GM19395 (cell line): Measurements from ENCODE around the gene ABHD17C.
"Not testable (repeated sequence)": the region's sequence is repeated elsewhere in the genome, so short reads cannot be mapped to it uniquely, and the experiment has no call there.

Experiments used
- ATAC-seq: cut with Tn5 transposase; IDR thresholded peaks from one replicate; pipeline ENCODE4 v1.9.1; 2021; ENCODE audit warnings: mild to moderate bottlenecking, moderate library complexity; ENCODE audit not compliant: unreplicated experiment

The ABHD17C gene

DNA sequence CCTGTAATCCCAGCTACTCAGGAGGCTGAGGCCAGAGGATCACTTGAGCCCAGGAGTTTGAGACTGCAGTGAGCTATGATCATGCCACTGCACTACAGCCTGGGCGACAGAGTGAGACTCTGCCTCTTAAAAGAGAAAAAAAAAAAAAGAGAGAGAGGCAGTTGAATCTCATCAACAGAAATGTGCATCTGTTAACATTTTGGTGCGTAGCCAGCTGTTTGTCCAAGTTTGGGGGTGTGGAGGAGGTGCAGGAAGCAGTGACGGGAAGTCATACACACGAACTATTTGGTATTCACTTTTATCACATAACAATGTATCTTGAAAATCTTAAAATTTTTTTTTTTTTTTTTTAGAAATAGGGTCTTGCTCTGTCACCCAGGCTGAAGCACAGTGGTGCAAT lies 65.8 kb downstream of the ABHD17C start:
- ATAC-seq = no peak

GRCh38 chr15:80761754-80762153 lies 66.6 kb downstream of the ABHD17C start:
- ATAC-seq = no peak

DNA sequence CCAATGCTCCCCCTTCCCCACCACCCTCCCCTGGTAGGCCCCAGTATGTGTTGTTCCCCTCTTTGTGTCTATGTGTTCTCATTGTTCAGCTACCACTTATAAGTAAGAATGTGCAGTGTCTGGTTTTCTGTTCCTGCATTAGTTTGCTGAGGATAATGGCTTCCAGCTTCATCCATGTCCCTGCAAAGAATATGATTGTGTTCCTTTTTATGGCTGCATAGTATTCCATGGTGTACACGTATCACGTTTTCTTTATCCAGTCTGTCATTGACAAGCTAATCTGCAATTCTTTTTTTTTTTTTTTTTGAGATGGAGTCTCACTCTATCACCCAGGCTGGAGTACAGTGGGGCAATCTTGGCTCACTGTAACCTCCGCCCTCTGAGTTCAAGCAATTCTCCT lies 68.1 kb downstream of the ABHD17C start:
- ATAC-seq = not testable (repeated sequence)

DNA sequence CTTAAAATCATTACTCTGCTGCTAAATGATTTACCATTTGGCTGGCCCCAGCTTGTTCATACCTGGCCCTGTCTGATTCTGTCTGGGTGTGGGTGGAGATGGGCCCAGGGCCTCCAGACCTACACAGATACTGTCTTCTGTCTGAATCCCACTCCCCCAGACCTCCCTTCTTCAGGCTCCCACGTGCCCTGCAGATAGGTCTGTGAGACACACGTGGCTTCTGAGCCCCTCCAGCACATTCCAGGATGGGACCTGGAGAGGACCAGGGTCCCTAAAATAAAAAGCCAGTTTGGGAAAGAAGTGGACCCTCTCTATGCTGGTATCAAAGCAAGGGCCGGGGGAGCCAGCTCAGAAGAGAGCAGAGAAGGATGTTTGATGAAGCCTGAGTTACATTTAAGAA lies 69.4 kb downstream of the ABHD17C start:
- no peak for ATAC-seq

DNA sequence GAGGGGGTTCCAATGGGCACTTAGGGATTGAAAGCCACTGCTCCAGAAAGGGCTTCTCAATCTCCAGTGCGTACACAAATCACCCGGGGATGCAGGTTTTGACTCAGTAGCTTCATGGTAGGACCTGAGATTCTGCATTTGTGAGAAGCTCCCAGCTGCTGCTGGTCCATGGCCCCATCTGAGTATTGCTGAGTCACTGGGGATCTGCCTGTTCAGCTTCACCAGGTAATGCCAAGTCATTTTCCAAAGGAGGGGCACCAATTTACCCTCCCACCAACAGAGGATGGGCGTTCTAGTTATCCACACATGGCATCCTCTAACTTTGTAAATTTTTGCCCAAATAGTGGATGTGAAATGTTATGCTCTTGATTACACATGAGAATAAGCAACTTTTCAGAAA lies 71.2 kb downstream of the ABHD17C start:
- no peak for ATAC-seq

DNA sequence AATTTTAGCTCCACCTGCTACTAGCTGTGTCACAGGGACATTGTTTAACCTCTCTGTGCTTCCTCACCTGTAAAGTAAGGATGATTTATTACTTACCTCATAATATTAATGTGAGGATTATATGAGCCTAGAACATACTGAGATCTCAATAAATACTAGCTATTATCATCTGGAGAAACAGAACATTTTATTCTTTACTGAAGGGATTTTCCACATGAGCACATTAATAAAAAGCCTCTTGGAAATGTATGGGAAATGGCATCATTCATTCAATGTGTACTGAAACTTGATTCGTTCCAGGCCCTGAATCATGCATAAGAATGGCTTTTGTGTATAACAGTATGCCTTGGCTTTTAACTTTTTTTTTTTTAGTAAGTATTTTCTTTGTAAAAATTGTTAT lies 73.0 kb downstream of the ABHD17C start:
- ATAC-seq = no peak

DNA sequence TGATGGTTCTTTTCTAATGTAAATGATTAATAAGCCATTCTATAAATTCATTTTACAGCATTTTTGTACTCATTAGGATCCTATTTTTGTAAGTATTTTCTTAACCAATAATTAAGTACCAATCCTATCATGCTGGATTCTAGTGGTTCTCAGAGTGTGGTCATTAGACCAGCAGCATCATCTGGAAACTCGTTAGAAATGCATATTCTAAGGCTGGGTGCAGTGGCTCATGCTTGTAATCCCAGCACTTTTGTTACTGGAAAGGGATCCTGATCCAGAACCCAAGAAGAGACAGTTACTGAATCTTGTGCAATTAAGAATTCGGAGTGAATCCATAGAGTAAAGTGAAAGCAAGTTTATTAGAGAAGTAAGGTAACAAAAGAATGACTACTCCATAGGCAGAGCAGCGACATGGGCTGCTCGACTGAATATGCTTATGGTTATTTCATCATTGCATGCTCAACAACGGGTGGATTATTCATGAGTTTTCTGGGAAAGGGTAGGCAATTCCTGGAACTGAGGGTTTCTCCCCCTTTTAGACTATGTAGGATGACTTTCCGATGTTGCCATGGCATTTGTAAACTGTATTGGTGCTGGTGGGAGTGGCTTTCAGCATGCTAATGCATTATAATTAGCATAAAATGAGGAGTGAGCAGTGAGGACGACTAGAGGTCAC lies 74.2 kb downstream of the ABHD17C start:
- no peak for ATAC-seq

GRCh38 chr15:80769829-80770705 lies 75.0 kb downstream of the ABHD17C start:
- no peak for ATAC-seq

DNA sequence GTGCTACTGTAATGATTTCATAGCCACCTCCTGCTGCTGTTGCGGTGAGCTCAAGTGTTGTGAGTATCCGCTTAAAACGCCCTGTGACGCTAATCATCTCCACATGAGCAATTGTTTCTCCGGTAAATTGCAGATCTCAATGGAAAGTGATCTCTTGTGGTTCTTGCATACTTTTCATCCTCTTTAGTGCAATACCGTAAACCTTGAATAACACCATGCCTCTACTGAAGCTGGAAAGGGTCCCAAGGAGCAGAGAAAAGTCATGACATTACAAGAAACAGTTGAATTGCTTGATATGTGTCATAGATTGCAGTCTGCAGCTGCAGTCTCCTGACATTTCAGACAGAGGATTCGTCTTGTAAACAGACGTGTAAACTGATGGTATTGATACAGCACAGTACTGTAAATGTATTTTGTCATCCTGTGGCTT lies 78.0 kb downstream of the ABHD17C start:
- no peak for ATAC-seq

GRCh38 chr15:80773792-80774352 lies 78.8 kb downstream of the ABHD17C start:
- no peak for ATAC-seq

- no peak for ATAC-seq
These were observed 79.4 kb downstream of the ABHD17C start for GRCh38 chr15:80774486-80774885.

DNA sequence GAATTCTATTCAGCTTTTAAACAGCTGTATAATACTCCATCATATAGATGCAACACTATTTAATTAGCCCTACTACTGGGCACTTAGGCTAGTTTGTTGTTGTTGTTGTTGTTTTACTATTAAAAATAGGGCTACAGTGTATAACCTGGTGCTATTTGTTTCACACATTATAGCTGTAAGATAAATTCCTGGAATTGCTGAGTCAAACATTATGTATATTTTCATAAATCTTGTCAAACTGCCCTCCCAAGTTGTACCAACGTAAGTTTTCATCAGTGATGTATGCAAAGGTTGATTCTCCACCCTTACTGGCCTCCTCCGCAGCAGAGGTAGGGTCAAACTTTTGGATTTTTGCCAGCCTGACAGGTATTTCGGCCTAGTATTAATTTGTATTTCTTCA lies 80.2 kb downstream of the ABHD17C start:
- no peak for ATAC-seq

- no peak for ATAC-seq
These were observed 81.4 kb downstream of the ABHD17C start for GRCh38 chr15:80776420-80777045.

DNA sequence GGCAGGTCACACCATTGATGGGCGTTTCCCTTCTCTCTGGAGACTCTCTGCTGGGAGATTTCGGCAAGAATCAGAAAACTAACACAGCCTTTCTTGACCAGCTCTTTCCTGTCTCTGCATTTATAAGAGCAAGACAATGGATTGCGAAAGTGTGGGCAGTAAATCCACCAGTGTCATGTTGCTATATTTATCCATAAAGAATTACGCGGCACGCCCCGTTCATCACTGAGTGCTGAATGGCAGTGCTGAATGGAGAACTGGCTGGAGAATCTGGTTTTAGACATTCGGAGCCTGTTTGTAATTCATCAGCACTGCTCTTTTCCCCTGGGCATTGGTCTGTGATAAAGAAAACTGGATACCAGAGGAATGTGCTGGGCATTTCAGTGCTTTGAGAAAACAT lies 82.0 kb downstream of the ABHD17C start:
- no peak for ATAC-seq

- no peak for ATAC-seq
These were observed 82.9 kb downstream of the ABHD17C start for GRCh38 chr15:80777826-80778620.

- no peak for ATAC-seq
These were observed 83.5 kb downstream of the ABHD17C start for GRCh38 chr15:80778621-80778963.

DNA sequence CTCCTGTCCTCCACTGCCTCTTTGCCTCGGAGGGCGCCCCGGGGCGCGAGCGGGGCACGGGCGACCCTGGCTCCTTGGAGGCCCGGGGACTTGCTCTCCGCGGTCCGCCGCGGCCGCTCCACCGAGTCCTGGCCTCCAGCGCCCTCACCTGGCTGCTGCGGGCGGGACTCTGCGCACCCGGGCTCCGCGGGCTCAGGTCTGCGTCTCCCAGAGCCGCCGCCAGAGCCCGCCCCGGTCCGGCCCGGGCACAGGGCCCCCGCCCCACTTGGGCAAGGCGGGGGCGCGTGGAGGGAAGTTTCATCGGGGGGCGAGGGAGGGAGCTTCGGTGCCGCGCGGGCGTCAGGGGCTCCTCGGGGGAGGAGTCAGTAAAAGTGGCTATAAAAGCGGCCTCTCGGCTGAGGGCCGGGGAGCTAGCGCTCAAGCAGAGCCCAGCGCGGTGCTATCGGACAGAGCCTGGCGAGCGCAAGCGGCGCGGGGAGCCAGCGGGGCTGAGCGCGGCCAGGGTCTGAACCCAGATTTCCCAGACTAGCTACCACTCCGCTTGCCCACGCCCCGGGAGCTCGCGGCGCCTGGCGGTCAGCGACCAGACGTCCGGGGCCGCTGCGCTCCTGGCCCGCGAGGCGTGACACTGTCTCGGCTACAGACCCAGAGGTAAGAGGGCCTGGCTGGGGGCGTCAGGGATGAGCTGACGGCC lies 84.0 kb downstream of the ABHD17C start, which contains the start of gene CEMIP:
TSS of gene CEMIP (plus strand) at position 407 of the 694 bp plus-strand sequence. CDS start 94,510 bp downstream, outside the sequence.
- ATAC-seq = no peak

DNA sequence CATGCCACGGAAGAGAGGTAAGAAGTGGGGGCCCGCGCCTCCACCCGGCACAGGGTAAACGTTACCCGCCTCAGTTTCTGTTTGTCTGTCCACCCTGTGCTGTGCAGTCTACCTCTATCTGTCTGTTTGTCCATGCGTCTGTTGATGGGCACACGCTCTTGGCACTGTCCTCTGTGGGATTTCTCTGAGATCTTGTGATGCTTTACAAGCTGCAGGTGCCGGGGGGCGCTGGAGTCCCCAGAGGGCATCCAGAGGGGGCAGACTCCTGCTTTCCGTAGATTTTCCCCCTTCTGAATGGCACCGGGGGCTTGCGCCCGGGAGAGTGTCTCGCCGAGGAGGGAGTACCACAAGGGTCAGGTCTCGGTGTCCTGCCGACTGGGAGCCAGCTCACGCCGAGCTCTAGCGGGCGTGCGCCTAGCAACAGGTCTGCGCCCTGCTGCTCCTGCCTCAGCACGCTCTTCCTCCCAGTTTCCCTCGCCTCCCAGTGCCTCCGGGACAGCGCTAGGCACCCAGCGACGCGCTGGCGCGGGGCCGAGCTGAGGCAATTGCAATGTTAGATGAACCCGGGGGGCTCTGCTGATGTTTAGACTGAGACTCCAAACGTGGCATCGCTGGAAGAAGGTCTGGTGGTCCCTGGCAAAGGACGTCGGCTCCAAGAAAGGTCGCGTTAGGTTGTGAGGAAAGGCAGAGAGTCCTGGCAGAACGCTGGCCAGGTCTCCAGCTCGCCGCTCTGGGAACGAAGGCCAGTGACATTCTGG lies 84.7 kb downstream of the ABHD17C start:
- ATAC-seq = no peak
